Mononuclear cell (primary cell): ENCODE results near the gene CDC42BPG. TPM values are rescaled to one million over a fixed set of nuclear protein-coding genes. Genes with fewer than 3 reads are reported as not detected.
"Not testable (repeated sequence)": the region's sequence is repeated elsewhere in the genome, so short reads cannot be mapped to it uniquely, and the experiment has no call there.

Source experiments
- H3K27me3 ChIP-seq: 2 replicates; pipeline ENCODE4 v1.6.0; 2011; ENCODE audit warnings: low read length, control low read depth; ENCODE audit not compliant: insufficient read depth
- H3K4me1 ChIP-seq: 2 replicates; pipeline ENCODE4 v1.5.1; 2011; ENCODE audit warnings: mild to moderate bottlenecking, low read length, control low read depth; ENCODE audit not compliant: insufficient read depth
- H3K4me3 ChIP-seq: 2 replicates; pipeline ENCODE4 v1.5.1; 2011; ENCODE audit warnings: mild to moderate bottlenecking, low read length, moderate library complexity
- H3K9me3 ChIP-seq: 2 replicates; pipeline ENCODE4 v1.5.1; 2011; ENCODE audit warnings: low read depth, mild to moderate bottlenecking, control low read depth, low read length
- total RNA-seq: library from RNA; depleted of rRNA; stranded (reverse); fragments of >200 nt; gene quantifications from one replicate; pipeline ENCODE4 v1.2.3, GENCODE V29; 2012

The CDC42BPG gene
- total RNA-seq, 1 donor: 1.7 TPM

DNA sequence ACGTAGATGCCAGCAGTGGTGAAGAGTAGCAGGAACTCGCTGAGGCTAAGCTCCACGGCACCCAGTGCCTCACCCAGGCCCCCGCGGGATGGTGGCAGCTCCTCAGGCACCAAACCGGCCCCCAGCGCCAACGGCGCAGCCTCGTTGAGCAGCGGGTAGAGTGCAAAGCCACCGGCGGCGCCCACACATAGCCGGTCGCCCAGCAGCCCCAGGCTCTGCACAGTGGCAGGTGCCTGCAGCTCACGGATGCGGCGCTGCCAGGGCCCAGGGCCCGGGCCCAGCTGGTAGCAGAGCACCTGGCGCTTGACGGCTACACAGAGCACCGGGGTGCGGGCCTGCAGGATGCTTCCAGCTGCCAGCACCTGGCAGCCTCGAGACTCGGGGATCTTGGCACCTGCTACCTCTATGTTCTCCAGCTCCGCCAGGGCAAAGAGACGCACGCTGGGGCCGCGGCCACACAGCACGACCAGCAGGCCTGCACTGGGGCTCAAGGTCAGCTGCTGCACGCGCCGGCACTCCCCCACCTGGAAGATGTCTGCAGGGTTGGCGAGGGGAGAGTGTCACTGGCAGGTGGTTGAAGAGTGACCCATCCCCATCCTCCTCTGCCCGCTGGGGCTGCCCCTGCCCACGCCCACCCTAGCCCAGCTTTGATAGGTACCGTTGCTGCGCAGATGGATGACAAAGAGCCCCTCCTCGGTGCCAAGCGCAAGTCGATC, 14.8 kb downstream of the CDC42BPG start:
- H3K4me3 ChIP-seq: no peak overlapping the region
- no peaks in the 10 kb centered on the region for H3K27me3 ChIP-seq
- no peaks in the 10 kb centered on the region for H3K4me1 ChIP-seq
- no peaks in the 10 kb centered on the region for H3K9me3 ChIP-seq

DNA sequence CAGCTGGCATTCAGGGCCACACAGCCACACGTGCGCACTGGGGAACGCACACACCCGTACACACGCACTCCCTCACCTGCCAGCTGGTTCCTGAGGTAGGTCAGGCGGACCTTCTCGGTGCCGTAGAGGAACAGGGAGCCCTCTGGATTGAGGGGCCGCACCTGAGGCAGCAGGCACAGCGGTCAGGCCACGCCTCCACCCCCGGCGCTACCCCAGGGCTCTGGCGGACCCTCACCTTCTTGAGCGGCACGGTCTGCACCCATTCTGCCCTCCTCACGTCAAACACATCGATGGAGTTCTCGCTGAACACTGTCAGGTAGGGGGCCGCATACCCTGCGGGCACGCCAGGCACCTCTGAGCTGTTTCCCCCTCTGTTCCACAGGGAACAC, 17.0 kb downstream of the CDC42BPG start:
- Histone ChIP-seq H3K27me3 (no peaks in the 10 kb centered on the region), H3K4me3 (no peak overlapping the region), H3K9me3 (no peaks in the 10 kb centered on the region), H3K4me1 (no peaks in the 10 kb centered on the region)

DNA sequence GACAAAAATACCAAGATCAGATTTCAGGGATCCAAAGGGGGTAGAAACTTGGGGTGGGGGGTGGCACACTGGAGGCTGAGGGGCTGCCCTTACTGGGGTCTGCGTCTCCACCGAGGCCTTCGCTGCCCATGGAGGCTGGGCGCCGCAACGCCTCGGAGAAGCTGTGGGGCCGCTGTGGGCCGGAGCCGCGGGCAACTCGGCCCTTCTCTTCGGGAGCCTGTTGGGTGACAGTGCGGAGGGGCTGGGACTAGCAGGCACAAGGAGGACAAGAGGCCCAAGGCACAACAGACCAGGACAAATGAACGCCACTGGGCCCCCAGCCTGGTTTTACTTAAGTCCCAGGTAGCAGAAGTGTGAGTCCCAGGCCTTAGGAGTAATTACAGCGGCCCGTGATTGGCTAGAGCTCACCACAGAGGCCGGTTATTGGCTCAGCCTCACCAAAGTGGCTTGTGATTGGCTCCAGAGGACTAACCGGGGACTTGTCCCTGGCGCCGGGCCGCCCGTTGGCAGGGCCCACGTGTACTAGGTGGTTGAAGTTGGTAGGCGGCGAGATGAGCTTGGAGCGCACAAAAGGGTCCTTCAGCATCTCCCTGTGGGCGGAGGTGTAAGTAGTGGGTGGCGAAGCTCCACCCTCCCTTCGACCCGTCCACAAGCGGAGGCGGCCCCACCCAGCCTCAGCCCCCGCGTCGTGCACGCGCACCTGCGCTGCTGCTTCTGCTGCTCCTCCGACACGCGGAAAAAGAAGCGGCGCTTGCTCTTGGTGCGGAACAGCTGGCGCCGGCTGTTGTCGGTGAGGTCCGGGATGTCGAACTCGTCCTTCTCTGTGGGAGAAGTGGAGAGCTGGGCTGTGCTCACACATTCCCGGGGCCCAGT, 17.6 kb downstream of the CDC42BPG start:
- Histone ChIP-seq H3K4me3 (no peak overlapping the region), H3K4me1 (no peaks in the 10 kb centered on the region), H3K9me3 (no peaks in the 10 kb centered on the region), H3K27me3 (no peaks in the 10 kb centered on the region)

DNA sequence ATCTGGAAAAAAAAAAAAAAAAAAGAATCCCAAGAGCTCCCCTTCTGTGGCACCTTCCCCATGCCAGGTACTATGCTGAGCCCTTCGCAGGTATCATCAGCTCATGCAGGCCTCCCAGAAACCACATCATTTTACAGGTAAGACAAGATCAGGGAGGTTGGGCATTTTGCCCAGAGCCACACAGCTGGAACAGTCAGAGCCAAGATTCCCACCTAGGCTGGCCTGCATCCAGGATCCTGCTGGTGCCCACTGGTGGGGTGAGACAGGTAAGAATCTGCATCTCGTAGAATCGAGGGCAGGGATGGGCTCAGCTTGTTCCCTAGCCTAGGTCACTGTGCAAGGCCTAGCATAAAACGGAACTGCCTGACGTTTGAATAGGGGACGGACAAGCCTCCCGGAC, 18.4 kb downstream of the CDC42BPG start:
- Histone ChIP-seq H3K27me3 (no peaks in the 10 kb centered on the region), H3K9me3 (no peaks in the 10 kb centered on the region), H3K4me1 (no peaks in the 10 kb centered on the region), H3K4me3 (no peak overlapping the region)

DNA sequence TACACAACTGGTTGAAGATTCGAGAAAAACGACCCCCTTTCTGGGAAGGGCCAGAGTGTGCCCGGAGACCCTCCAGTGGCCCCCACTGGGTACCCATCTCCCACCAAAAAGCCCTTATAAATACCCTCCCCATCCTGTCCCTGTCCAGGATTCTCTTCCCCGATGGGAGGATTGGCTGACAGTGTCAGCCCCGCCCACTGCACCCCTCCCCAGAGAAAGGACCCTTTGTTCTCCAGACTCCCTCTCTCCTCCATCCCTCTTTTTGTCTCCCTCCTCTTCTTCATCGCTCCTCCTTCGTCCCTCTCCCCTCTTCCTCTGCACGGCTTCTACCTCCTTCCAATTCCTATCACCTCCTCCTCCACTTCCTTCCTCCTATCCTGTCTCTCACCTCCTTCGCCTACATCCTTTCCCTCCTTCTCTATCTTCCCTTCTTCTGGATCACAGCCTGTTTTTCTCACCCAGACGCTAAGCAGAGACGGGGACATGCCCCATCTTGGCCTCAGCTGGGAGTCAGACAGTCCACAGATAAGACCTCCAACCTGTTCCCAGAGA, 20.8 kb downstream of the CDC42BPG start:
- H3K4me1 ChIP-seq: no peaks in the 10 kb centered on the region

DNA sequence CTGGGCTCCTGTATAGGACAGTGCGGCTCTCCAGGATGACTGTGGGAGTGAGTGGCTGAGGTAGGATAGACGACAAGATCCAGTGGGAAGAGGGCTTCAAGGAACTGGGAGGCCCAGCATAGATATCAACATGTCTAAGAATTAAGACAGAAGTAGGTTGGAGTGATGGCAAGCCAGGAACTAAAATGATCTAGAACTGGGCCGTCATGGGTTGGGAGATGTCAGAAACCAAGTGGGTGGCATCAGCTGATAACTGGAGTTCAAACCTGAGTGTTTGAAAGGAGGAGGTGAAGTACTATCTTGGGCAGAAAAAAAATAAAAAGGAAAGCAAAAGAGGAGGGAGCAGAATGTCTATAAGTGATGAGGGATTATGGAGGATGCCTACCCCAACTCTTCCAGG, 27.0 kb downstream of the CDC42BPG start:
- H3K4me1 ChIP-seq: no peaks in the 10 kb centered on the region
- no peaks in the 10 kb centered on the region for H3K9me3 ChIP-seq
- H3K4me3 ChIP-seq: no peak overlapping the region
- H3K27me3 ChIP-seq: no peaks in the 10 kb centered on the region

More for the DNA sequence above, 20.8 kb downstream of the CDC42BPG start:
- H3K27me3 ChIP-seq: no peaks in the 10 kb centered on the region
- H3K4me3 ChIP-seq: no peak overlapping the region
- H3K9me3 ChIP-seq: no peaks in the 10 kb centered on the region

DNA sequence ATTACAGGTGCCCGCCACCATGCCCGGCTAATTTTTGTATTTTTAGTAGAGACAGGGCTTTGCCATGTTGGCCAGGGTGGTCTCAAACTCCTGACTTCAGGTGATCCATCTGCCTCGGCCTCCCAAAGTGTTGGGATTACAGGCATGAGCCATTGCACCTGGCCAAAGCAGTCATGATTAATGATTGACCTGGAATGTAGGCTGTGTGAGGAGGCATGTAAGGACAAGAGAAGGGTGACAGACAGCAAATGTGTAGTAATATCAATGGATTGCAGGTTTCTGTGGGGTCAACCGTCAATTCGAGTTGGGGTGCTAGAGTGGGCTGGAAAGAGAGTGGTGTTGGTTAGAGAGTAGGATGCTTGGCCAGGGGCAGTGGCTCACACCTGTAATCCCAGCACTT, 29.0 kb downstream of the CDC42BPG start:
- not testable (repeated sequence) for H3K9me3 ChIP-seq, H3K4me3 ChIP-seq, H3K4me1 ChIP-seq, H3K27me3 ChIP-seq

DNA sequence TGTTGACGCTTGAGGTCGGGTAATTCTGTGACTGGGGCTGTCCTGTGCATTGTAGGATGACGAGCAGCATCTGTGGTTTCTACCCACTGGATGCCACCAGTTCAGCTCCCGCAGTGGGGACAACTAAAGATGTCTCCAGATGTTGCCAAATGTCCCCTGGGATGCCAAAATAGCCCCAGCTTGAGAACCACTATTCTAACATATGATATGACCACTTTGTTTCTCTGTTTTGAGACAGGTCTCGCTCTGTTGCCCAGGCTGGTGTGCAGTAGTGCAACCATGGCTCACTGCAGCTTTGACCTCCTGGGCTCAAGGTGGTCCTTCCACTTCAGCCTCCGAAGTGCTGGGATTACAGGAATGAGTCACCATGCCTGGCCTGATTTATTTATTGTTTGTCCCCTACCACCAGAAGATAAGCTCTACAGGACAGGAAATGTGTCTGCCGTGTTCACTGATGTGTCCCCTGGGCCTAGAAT, 29.7 kb downstream of the CDC42BPG start:
- Histone ChIP-seq H3K9me3 (no peaks in the 10 kb centered on the region), H3K27me3 (no peaks in the 10 kb centered on the region), H3K4me3 (no peak overlapping the region), H3K4me1 (peaks cover 7% of the 10 kb centered on the region)

DNA sequence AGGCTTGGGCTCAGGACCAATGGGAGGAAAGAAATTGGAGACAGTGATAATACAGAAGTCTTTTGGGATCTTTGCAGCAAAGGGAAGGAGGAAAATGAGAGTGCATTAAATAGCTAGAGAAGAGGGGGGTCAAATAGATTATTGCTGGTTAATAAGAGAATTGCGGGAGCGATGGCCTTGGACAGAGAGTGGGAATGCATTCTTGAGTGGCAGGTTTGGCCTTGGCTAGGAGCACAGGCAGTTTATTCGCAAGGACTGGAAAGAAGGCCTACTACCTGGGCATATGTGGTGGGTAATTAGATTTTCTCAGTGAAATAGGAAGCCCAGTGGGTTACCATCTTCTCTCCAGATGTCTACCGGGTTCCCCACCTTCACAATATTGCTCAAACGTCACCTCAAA, 30.6 kb downstream of the CDC42BPG start:
- H3K9me3 ChIP-seq: no peaks in the 10 kb centered on the region
- H3K4me1 ChIP-seq: peaks cover 15% of the 10 kb centered on the region
- no peak overlapping the region for H3K4me3 ChIP-seq
- H3K27me3 ChIP-seq: no peaks in the 10 kb centered on the region

DNA sequence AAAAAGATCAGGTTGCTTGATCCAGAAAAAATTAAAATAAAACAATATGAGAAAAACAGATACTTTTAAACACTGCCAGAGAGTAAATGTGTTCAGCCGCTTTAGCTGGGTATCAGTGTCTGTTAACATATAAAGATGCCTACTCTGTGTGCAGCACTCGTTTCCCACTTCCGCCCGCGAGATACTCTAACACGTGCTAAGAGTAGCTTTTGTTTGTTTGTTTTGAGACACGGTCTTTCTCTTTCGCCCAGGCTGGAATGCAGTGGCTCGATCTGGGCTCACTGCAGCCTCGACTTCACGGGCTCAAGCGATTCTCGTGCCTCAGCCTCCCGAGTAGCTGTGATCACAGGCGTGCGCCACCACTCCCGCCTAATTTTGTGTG, 33.6 kb downstream of the CDC42BPG start:
- H3K4me1 ChIP-seq: peaks cover 15% of the 10 kb centered on the region
- H3K9me3 ChIP-seq: no peaks in the 10 kb centered on the region
- H3K4me3 ChIP-seq: peak overlapping the region; percentile 73
- H3K27me3 ChIP-seq: no peaks in the 10 kb centered on the region

DNA sequence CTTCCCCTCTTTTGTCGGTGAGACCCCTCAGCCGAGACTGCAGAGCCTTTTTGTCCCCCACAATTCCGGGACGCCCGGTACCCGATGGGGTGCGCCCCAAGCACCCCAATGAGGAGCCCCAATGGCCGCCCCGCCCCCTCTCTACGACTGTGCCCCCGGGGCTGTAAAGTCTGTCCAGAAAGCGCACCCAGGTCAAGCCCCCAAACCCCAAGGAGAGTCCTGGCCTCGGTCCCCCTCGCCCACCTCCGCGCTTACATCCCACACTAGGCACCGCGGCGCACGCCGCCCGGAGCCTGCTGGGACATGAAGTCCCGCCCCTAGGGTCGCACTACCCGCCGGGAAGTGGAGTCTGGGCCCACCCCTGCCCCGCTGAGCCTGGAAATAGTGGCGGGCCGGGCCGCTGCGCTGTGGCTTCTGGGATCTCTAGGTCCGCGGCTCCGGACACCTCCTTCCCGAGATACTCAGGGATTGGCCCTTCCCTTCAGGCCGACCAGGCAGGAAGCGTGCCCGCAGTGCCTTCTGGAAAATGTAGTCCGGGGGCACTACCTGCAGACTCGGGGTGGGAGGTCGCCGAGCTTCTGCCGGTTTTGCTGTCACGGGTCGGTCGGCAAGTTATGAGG, 34.1 kb downstream of the CDC42BPG start, which contains the start of gene MEN1:
Gene MEN1, minus strand, starts transcription at position 281 of the 620 bp plus-strand sequence. CDS start 442 bp downstream, outside the sequence.
- Histone ChIP-seq H3K9me3 (no peaks in the 10 kb centered on the region), H3K27me3 (no peaks in the 10 kb centered on the region), H3K4me1 (peaks cover 15% of the 10 kb centered on the region), H3K4me3 (peak within 1 kb of the TSS; percentile 73)

DNA sequence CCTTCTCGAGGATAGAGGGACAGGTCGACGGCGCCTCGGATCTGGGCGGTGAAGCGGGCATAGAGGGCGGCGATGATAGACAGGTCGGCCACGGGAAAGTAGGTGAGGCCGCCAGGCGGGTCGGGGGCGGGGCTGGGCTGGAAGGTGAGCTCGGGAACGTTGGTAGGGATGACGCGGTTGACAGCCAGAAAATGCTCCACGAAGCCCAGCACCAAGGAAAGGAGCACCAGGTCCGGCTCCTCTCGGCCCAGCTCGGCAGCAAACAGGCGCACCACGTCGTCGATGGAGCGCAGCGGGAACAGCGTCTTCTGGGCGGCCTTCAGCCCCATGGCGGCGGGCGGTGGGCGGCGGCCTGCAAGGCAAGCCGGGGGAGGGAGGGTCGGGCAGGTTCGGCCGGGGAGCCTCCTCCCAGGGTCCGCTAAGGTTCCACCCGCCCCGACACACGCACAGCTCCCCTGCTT, 34.6 kb downstream of the CDC42BPG start:
- Histone ChIP-seq H3K4me1 (peaks cover 15% of the 10 kb centered on the region), H3K27me3 (no peaks in the 10 kb centered on the region)

DNA sequence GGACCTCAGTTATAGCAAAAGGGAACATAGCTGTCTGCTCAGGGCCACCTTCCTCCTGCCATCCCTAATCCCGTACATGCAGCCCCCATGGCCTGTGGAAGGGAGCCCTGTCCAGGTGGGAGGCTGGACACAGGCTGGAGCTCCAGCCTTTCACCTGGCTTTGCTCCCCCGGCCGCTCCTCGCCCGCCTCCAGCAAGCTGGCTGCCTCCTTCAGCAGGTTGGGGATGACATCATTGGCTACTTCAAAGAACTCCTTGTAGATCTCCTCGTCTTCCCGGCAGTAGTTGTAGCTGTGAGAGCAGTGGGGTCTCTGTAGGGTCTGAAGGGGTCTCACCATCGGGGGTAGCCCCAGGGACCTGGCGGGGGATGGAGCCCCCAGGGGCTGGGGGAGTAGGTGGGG, 39.0 kb downstream of the CDC42BPG start:
- peaks cover 42% of the 10 kb centered on the region for H3K4me1 ChIP-seq
- H3K4me3 ChIP-seq: no peak overlapping the region
- no peaks in the 10 kb centered on the region for H3K9me3 ChIP-seq
- no peaks in the 10 kb centered on the region for H3K27me3 ChIP-seq

More for the DNA sequence above, 34.6 kb downstream of the CDC42BPG start:
- no peaks in the 10 kb centered on the region for H3K9me3 ChIP-seq
- H3K4me3 ChIP-seq: peak overlapping the region; percentile 73

DNA sequence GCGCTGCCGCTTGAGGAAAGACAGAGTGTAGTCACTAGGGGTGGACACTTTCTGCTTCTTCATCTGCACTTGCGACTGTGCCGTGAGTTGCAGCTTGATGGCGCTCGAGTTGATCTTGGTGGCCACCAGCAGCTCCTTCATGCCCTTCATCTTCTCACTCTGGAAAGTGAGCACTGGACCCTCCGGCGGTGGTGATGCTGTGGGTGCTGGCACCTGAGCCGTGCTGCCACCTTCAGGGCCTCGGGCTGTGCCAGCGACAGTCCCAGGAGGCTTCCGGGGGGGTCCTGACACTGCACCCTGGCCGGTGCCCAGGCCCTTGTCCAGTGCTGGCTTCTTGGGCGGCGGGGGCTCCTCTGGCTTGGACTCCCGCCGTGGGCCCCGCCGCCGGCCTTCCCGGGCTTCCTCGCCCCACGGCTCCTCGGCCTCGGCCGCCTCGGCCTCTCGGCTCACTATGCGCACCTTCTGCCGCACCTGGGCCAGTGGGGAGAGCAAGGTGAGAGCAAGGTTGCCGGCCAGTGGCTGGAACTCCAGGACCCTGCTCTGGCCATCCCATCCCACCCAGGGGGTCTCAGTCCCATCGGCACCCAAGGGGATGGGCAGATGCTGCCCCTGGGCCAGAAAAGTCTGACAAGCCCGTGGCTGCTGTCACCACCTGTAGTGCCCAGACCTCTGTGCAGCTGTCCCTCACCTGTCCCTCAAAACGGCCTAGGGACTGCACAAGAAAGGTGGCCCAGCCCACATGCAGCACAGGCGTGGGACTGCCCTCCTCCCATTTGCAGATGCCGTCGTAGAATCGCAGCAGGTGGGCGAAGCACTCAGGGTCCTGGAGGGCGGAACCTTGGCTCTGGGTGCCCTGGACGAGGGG, 39.9 kb downstream of the CDC42BPG start:
- Histone ChIP-seq H3K4me3 (no peak overlapping the region), H3K4me1 (peaks cover 47% of the 10 kb centered on the region), H3K27me3 (no peaks in the 10 kb centered on the region), H3K9me3 (no peaks in the 10 kb centered on the region)
